ENCODE data around the gene ARHGEF17.
"Not testable (repeated sequence)": the region's sequence is repeated elsewhere in the genome, so short reads cannot be mapped to it uniquely, and the experiment has no call there.

The ARHGEF17 gene

DNA sequence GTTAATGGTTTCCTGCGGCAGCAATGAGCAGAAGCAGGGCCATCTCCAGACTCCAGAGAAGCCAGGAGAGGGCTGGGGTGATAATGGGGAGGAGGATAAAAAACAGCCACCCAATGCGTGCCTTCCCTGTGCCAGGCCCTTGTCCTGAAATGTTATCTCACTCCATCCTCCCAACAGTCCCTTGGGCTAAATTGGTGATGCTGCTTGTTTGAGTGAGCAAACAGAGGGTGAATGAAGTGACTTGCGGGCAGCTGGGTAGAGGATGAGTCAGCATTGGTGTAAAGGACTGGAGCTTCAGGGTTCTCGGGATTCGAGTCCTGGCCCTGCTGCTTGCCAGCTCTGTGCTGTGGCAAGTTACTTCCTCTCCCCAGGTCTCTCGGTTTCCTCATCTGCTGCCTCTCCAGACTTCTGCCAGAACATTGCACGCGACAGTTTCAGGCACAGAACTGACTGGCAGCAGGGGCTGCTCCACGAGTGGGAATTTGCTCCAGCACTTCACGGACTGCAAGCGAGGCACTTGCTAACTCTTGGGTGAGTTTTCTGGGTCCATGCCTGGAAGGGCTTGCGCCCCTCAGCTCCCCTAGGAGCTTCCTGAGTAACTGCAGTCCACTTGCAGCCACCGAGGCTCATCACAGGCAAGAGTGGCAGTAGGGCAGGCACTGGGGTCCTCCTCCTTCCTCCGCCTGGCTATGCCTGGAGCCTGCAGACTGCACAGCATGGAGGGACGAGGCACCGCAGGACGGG, 36.0 kb upstream of the ARHGEF17 start, which contains the start of gene P2RY6:
P2RY6 (plus strand) TSS at position 403 of the 744 bp plus-strand sequence. CDS start 24,181 bp downstream, outside the sequence.
- in situ Hi-C loops (cut with MboI; ENCODE audit: low sequenced_read_pairs), result no loop called here

DNA sequence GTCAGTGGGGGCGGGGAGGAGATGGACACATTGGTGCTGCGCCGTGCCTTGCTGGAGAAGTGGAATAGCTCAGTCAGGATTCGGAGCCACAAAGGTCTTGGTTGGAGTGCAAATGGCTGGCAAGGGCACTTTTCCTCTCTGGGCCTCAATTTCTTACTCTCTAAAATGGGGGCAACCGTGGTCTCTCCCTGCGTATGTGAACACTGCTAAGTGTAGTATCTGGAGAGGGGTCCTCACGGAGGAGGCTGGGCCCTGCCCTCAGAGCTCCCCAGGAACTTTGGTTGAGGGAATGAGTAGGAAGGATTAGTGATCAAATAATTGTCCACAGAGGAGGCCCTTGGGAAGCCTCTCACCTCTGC, 35.4 kb upstream of the ARHGEF17 start:
- in situ Hi-C loops (cut with MboI; ENCODE audit: low sequenced_read_pairs), result no loop called here

DNA sequence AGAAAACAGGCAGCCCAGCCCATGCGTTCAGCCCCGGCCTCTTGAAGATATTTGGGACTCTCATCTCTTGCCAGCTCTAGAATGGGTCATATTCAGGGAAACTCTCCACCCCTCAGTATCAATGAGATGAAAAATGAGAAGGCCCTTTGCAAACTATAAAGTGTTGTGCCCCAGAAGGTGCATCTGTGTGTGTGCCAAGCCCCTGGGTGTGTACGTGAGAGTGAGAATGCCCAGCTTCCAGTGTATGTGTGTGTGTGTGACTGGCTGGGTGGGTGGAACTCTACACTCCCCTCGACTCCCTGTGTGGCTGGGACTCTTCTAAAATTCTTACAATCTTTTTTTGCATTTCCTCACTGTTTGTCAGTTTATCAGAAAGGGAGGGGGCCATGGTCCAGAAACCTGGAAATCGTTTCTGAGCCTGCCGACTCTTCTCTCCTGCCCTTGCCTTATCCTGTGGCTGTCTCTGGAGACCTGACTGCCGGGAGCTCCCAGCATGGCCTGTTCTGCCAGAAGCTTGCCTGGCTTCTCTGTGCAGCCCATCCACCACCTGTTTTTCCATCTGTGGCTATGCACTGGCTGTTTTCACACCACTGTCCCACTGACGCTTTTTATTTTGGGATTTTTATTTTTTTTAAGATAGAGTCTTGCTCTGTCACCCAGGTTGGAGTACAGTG, 34.7 kb upstream of the ARHGEF17 start:
- in situ Hi-C loops (cut with MboI; ENCODE audit: low sequenced_read_pairs), result no loop called here

DNA sequence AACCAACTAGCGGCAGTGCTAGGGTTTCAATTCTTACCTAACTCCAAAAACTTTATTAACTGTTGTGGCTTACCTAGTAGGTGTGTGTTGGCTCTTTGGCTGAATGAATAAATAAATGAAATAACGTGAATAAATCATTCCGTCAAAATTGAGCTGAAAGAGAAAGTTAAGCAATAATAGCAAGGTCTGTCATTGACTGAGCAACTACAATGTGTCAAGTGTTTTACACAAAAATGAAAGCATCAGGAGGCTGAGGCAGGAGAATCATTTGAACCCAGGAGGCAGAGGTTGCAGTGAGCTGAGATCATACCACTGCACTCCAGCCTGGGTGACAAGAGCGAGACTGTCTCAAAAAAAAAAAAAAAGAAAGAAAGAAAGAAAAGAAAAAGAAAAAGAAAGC, 33.9 kb upstream of the ARHGEF17 start:
- in situ Hi-C loops (cut with MboI; ENCODE audit: low sequenced_read_pairs), result not testable (repeated sequence)

DNA sequence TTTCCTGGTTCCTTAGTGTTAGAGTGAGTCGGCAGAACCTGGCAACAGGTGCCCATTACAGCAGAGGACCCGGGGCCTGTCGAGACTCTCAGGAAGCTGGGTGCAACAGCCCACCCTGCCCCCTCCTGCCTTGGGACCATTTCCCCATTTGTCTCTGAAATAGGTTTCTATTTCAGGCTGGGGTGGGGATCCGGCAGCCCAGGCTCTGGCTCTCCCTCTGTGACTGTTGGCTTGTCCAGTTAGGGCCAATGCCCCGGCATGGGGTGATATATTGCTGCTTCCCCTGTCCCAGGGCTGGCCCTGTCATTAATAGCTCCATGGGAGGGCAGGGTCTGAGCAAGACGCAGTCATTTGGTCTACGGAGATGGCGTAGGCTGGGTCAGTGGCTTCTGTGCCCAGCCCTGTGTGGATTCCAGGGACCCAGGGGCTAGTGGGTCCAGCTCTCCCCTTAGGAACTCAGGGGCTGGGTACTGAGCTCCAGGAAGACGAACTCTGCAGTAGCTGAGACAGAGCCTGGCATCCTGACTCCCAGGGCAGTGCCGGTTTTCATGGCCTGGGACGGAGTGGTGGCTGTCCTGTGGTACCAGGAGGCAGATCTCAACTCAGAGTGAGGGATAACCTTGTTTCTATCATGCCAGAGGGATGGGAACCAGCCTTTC, 33.2 kb upstream of the ARHGEF17 start:
- in situ Hi-C loops (cut with MboI; ENCODE audit: low sequenced_read_pairs), result no loop called here

DNA sequence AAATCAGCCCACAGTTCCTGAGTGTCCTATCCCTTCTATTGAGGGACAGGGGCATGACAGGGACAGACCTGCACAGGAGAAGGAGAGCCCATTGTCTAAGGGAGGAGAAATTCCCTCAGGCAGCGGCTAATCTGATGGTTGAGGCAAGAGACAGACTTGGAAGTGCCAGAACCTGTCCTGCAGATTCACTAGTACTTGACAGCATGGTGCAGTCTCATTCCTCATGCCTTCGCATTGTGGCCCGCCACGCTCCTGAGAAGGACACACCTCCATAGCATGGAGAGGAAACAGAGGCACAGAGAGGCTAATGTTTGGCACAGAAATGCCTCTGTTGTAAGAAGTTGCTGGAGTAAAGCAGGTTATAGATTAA, 32.7 kb upstream of the ARHGEF17 start:
- in situ Hi-C loops (cut with MboI; ENCODE audit: low sequenced_read_pairs), result no loop called here

DNA sequence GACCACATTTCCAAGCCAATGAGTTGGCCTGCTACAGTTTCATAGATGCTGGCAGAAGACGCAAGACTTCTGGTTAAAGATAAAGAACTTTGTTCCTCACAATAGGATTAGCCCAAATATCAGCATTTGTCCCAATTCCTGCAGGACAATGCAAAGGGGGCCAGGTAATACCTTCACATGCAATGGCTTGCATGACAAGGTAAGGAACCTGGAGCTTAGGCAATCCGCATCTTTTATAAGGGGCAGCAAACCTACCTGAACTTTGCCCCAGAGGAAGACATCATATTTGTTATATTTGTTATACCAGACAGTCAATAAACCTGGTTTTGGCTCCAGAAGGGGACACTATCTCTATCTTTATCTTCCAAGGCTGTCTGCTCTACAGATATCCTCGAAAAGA, 30.6 kb upstream of the ARHGEF17 start:
- in situ Hi-C loops (cut with MboI; ENCODE audit: low sequenced_read_pairs), result no loop called here

DNA sequence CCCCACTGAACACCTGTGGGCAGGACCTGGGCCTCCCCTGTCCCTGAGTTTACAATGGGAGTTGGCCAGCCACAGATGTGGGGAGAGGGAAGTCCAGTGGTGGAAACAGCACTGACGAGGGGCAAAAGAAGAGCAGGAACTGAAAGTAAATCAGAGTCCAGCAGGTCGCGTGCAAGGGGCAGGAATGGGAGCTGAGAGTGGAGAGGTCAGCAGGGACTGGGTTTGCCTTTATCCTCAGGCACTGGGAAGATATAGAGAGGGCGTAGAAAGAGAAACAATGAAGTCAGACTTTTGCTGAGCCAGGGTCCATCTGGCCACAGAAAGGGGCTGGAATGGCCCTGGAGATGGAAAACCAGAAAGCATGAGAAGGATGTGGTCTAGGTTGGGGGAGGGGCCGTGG, 27.4 kb upstream of the ARHGEF17 start:
- in situ Hi-C loops (cut with MboI; ENCODE audit: low sequenced_read_pairs), result no loop called here

DNA sequence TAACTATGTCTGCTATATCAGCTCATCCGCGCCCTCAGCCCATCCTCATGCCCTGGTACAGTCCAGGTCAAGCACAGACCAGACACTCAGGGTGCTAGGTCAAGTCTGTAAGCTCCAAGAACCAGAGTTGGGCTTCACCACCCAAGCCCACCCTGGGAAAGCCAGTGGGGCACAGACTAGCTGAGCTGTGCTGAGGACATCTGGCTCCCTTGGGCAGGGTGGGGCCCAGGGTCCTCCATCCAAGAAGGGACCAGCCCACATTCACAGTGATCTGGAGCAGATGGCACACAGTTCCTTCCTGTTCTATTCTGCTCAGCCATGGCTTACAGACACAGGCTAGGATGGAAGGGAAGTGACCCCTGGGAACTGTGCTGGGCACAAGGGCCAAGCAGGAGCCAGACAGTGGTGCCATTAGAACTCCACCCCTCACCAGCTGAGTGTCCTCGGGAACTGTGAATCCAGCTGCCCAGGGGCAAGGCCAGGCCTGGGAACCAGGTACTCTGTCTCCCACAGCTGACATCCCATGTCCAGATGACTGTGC, 26.8 kb upstream of the ARHGEF17 start:
- in situ Hi-C loops (cut with MboI; ENCODE audit: low sequenced_read_pairs), result no loop called here

DNA sequence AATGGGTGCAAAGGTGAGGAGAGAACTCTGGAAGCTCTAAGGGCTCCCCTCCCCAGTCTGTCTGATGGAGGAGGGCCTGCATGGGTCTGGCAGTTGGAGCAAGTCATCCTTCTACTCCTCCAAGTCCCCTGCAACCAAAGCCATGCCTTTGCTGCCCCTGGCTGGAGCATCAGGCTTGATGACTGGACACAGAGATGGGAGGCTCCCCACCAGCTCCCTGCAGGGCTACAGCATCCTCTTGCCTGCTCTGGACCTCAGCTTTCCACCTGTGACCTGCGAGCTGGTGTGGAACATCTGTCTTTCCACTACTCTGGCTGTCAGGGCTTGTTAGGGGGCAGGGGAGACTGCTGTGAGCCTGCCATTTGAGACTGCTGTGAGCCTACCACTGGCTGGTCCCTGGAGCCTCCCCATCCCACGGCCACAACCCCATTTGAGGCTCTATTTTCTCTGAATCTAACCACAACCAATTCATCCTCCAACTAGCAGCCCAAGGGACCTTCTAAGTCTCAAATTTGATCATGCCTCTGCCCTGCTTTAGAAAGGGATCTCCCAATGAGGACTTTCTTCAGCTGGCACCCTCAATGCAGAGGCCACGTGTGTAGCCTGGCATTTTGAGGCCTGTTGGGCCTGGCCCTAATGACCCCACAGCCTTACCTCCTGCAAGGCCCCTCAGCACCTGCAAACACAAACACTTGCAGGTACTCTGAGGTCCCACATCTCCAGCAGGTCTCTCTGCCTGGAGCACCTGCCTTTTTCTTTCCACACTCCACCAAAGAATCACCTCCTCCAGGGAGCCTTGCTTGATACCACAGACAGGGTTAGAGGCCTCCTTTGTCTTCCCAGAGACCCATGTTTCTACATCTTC, 26.0 kb upstream of the ARHGEF17 start:
- in situ Hi-C loops (cut with MboI; ENCODE audit: low sequenced_read_pairs), result no loop called here

DNA sequence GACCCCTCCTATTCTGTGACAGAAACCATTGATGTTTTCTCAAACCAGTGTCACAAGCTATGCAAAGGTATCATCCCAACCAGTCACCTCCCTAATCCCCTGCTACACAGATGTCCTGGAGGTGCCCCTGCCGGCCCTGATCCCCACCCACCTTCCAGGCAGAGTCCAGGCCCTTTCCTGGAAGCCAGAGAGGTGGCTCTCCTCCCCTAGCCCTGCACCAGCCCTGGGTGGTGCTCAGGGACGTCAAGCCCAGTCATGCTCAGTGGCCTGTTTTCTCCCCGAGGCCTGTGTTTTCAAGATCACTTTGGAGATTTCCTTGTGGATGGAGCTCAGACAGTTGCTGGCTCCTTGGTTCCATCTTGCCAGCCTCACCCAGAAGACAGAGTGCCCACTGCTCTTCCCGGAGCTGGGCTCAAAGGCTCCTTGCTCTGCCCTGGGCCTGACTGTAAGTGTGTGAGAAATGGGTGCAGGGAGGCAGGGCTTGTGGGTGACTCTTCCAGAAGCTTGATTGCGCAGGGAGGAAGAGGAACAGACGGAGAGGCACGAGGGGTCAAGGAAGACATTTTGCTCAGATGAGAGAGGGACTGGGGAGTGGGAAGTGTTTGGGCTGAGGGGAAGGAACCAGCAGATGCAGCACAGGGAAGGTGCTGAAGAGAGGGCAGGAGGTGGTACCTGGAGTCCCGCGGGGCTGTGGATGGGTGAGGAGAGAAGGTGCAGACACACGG, 24.6 kb upstream of the ARHGEF17 start:
- in situ Hi-C loops (cut with MboI; ENCODE audit: low sequenced_read_pairs), result no loop called here

DNA sequence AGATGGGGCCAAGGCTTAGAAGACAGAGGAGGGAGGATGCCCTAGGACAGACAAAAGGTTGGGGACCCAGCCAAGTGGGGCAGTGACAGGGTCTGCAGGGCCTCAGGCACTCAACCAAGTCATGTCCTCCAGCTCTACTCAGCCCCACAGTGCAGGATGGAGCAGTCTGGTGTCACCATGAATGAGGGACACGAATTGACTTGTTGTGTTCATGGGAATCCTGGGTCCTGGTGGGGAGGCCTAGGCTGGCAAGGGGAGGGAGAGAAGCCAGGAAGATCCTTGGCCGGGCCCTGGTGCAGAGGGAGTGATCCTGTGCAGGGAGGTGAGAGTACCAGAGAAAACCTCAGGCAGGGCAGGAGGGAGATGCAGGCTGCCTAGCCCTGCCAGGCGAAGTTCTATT, 24.0 kb upstream of the ARHGEF17 start:
- in situ Hi-C loops (cut with MboI; ENCODE audit: low sequenced_read_pairs), result no loop called here

DNA sequence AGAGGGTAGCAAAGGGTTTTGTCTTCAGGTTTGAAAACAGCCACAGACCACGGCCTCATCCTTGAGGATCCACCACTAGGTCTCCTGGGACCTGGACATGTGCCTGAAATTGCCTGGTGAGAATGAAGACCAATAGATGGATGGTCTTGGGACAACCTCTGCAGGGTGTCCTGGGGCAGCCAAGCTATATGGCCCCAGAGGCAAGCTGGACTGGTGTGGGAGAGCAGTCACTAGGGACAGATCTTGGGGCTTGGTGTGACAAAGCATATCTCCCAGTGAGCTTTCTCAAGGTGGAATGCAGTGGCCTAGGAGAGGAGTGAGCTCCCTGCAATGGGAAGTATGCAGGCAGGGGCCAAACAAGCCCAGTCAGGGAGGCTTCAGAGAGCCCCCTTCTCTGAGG, 22.4 kb upstream of the ARHGEF17 start:
- in situ Hi-C loops (cut with MboI; ENCODE audit: low sequenced_read_pairs), result no loop called here

DNA sequence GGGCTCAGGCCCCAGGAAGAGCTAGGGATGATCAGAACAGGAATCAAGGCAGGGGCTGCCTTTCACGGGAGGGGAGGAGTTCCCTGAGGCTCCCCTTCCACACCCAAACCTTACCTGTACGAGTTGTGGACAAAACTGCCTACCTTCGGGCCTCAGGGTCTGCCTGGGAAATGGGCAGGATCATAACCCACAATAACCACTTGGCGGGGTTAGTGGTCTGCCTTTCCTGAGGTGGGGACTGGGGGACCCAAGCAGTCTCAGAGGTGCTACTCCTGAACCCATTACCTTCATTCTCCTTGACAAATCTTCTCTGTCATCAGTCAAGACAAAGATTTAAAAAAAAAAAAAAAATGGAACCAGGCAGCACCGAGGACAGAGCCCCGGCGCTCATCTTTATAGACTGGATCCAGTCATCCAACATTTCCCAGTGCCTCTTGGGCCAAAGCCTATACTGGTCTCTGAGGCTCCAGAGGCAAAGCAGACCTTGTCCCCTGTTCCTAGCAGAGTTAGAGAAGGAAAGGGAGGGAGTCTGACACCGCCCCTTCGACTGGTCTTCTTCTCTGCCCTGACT, 21.8 kb upstream of the ARHGEF17 start:
- in situ Hi-C loops (cut with MboI; ENCODE audit: low sequenced_read_pairs), result no loop called here

DNA sequence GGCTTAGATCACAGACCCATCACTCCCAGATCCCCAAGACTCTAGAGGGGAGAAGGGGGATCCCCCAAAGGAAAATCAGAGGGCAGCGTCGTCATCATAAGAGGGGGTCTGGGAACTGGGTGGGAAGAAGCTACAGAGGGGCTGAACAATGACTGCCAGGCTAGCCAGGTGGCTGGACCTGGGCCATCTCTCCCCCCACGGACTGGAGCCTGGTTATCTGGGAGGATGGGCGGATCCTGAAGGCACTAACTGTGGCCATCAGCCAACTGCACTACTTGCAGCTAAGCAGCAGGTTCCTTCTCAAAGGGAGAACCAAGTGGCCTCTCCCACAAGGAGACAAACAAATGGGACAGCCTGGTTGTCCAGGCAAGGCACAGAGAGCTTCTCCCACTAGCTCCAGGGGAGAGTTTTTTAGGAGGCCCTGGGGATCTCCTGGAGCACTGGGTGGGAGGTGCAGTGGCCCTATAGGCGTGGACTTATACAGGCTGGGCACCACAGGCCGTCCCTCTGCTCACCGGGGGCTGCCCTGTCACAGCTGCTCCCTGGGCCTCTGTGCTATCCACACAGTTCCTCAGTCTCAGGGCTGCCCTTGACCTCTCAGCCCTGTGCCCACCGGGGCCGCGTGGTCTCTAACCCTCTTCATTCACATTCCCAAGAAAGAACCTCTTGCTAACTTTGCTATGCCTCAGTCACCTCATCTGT, 20.5 kb upstream of the ARHGEF17 start:
- in situ Hi-C loops (cut with MboI; ENCODE audit: low sequenced_read_pairs), result no loop called here

DNA sequence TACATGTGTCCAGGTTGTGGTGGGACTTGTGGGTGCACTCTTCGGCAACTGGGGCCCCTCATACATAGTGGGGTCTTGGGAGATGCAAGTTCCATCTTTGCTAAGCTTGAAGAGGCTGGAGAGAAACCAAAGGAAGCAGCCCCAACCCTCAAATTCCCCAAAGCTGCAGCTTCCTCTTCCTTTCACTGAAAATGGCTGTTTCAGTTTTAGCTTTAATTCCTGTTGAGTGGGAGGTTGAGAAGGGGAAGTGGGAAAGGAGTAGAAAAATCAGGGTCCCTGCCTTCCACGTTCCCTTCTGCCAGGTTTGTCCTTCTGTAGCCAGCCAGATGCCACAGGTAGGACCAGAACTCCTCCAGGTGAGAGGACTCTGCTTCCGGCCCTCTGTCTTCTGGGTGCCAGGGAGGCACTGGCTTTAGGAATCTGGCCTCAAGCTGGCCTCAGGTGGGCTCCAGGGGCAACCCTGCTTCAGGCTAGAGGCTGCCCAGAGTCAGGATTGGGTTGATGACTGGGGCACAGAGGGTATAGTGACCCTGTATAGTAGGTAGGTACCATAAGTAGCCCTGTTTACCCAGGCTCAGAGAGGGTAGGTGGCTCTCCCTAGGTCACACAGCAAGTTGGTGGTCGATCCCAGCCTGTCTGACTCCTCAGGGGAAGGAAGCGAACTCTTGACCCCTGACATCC, 19.7 kb upstream of the ARHGEF17 start:
- in situ Hi-C loops (cut with MboI; ENCODE audit: low sequenced_read_pairs), result no loop called here

DNA sequence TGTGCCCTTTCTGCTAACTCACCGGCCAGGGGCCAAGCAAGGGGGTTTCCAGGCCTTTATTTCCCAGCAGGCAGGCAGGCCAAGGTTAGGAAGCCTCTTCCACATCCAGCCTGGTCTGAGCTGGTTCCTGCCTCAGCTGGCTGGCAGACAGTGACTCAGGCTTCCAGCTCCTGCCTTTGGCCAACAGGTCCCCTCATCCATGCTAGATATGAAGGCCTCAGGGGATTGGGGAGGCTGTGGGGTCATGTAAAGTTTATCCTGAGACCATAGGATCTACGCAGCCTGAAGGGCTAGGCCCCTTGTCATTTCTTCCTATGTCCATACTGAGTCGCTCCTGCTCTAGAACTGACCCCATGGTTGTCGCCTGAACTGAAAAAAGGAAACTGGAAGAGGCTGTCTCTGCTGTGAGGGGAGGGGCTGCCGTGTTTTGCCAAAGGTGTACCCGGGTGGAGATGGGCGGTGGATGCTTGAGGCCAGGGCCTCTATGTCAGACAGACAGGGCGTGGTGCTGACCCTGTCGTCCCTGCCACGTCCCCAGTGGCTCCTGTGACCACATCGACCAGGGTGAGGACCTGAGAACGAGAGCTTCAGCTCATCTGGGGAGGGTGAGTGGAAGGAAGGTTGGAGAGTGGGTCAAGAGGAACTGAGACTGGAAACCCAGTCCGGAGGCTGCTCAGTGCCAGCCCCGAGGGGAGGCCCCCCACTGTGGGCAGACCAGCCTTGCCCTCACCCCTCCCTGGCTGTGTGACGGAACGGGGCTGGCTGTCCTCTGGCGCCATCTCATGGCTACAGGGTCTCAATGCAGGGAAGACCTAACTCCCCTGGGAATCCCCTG, 19.0 kb upstream of the ARHGEF17 start:
- in situ Hi-C loops (cut with MboI; ENCODE audit: low sequenced_read_pairs), result no loop called here

DNA sequence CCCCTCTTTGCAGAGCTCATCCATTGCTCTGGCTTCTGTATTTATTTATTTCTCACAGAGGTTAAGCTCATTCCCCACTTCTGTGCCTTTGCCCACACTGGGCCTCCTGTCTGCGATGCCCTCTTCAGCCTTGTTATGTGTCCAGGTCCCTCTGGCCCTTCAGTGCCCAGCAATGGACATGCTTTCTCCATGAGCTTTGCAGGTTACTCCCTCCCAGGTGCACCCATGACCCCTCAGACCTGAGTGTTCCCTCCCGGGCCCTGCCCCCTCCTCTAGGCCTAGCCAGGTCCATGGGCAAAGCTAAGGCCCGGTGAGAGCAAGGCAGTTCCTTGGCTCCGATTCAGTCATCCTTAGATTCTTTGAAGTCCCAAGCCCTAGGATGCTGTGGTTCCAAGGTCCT, 17.5 kb upstream of the ARHGEF17 start:
- in situ Hi-C loops (cut with MboI; ENCODE audit: low sequenced_read_pairs), result loop anchor here (10.0 kb wide), 1 partner anchor 104 kb away; no protein-coding TSS in a partner anchor

All from HL-60/S4 treated with retinoic acid at 250 ng/mL for 4 days and 3 days (cell line).